ENCODE results near the gene RWDD3. TPM values are rescaled to one million over a fixed set of nuclear protein-coding genes. Genes with fewer than 3 reads are reported as not detected.

Gene RWDD3
- total and polyA plus RNA-seq, 2 of the 4 experiments (the other 2 are of a cell fraction), result 10.4 to 13.6 TPM

DNA sequence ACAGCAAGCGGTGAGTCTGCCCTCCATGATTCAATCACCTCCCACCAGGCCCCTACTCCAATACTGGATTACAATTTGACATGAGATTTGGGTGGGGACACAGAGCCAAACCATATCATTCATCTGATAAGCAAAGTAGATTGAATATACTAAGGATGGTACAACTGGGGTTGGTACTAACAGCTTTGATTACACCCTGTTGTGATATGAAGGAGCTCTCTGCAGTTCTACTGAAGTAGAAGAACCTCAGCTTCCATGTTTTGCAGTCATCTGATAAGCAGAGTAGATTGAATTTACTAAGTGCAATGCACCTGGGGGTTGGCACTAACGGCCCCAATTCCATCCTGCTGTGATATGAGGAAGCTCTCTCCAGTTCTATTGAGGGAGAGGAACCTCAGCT is 31.1 kb downstream of the RWDD3 start:
- dilution Hi-C loops (cut with HindIII; ENCODE audit: low sequenced_read_pairs, unreplicated experiment), result no loop called here
- no peaks in the 10 kb centered on the region for H3K4me1 ChIP-seq (ENCODE audit: control insufficient read depth, insufficient read depth, low read length)

More for the DNA sequence above, 31.1 kb downstream of the RWDD3 start:
- H3K27me3 ChIP-seq (ENCODE audit: control insufficient read depth, insufficient read depth, low read length), result no peaks in the 10 kb centered on the region; the same call in 1 of the 2 replicates
- H3K4me2 ChIP-seq (ENCODE audit: low read depth, low read length), result no peak overlapping the region
- no peak overlapping the region for H3K56ac ChIP-seq (ENCODE audit: extremely low read depth, insufficient read depth, low read length)
- intact Hi-C loops (cut with micrococcal nuclease) (no loop called here), in situ Hi-C loops (cut with MboI; ENCODE audit: low sequenced_read_pairs) (no loop called here)
- H3K9ac ChIP-seq (ENCODE audit: low read depth, low read length), result no peak overlapping the region
- H2BK5ac ChIP-seq (ENCODE audit: low read depth, low read length, poor library complexity, severe bottlenecking), result no peak overlapping the region
- H3K27ac ChIP-seq (ENCODE audit: insufficient read depth, low read length), result no peak overlapping the region
- H3K79me1 ChIP-seq (ENCODE audit: low read depth in 1 of 2, low read length in 2 of 2), result no peaks in the 10 kb centered on the region
- ATAC-seq (ENCODE audit: low read depth), result no peak
- no peak overlapping the region for H2AK9ac ChIP-seq (replicated peaks; ENCODE audit: low read depth, low read length, poor library complexity)
- POLR2A ChIA-PET (ENCODE audit: unreplicated experiment), result no interaction called here
- H3K9me3 ChIP-seq (ENCODE audit: control insufficient read depth, insufficient read depth, low read length), result no peaks in the 10 kb centered on the region
- H2BK15ac ChIP-seq (ENCODE audit: low read depth, low read length), result no peak overlapping the region
- H4K20me1 ChIP-seq (ENCODE audit: insufficient read depth, low read length), result no peaks in the 10 kb centered on the region
- H3K36me3 ChIP-seq (ENCODE audit: control insufficient read depth, insufficient read depth, low read length), result no peaks in the 10 kb centered on the region
- no peak overlapping the region for H4K8ac ChIP-seq (ENCODE audit: low read depth in 2 of 2, low read length in 2 of 2)
- H3K23ac ChIP-seq (ENCODE audit: low read depth, low read length), result no peak overlapping the region
- H2AK5ac ChIP-seq (ENCODE audit: low read depth, low read length), result no peak overlapping the region
- H2AFZ ChIP-seq (replicated peaks; ENCODE audit: low read length, poor library complexity), result no peak overlapping the region
- no peak for TF ChIP-seq MAFK (IDR thresholded peaks at IDR 0.05; ENCODE audit: low read depth, low read length)
- TF ChIP-seq CEBPB (IDR thresholded peaks at IDR 0.05; ENCODE audit: low read depth, low read length), result no peak
- no peak for TF ChIP-seq POLR2A (IDR thresholded peaks at IDR 0.05; ENCODE audit: low read depth, low read length)
- no peak for TF ChIP-seq RAD21 (IDR thresholded peaks at IDR 0.05; ENCODE audit: low read length)
- no peak for TF ChIP-seq BHLHE40 (IDR thresholded peaks at IDR 0.05; ENCODE audit: low read depth, low read length)
- TF ChIP-seq MAZ (IDR thresholded peaks at IDR 0.05; ENCODE audit: borderline replicate concordance, low read depth, low read length), result no peak
- no peak for TF ChIP-seq NFE2L2 (IDR thresholded peaks at IDR 0.05; ENCODE audit: low read depth, low read length)
- no peak for TF ChIP-seq CHD1 (IDR thresholded peaks at IDR 0.05; ENCODE audit: low read depth, low read length)
- TF ChIP-seq MXI1 (IDR thresholded peaks at IDR 0.05; ENCODE audit: borderline replicate concordance, low read depth, low read length), result no peak
- TF ChIP-seq, protein P1, sequence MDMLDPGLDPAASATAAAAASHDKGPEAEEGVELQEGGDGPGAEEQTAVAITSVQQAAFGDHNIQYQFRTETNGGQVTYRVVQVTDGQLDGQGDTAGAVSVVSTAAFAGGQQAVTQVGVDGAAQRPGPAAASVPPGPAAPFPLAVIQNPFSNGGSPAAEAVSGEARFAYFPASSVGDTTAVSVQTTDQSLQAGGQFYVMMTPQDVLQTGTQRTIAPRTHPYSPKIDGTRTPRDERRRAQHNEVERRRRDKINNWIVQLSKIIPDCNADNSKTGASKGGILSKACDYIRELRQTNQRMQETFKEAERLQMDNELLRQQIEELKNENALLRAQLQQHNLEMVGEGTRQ (IDR thresholded peaks at IDR 0.05; ENCODE audit: low read depth, low read length), result no peak
- no peak for TF ChIP-seq FOS (IDR thresholded peaks at IDR 0.05; ENCODE audit: low read depth, low read length)
- no peak for TF ChIP-seq RFX5 (IDR thresholded peaks at IDR 0.05; ENCODE audit: low read depth, low read length)
- TF ChIP-seq, protein P2, sequence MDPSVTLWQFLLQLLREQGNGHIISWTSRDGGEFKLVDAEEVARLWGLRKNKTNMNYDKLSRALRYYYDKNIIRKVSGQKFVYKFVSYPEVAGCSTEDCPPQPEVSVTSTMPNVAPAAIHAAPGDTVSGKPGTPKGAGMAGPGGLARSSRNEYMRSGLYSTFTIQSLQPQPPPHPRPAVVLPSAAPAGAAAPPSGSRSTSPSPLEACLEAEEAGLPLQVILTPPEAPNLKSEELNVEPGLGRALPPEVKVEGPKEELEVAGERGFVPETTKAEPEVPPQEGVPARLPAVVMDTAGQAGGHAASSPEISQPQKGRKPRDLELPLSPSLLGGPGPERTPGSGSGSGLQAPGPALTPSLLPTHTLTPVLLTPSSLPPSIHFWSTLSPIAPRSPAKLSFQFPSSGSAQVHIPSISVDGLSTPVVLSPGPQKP (IDR thresholded peaks at IDR 0.05; ENCODE audit: borderline replicate concordance, low read depth, low read length), result no peak
- CTCF ChIA-PET, result no interaction called here
- H2BK120ac ChIP-seq (ENCODE audit: low read depth, low read length), result no peak overlapping the region
- no peak overlapping the region for H3K4me3 ChIP-seq (ENCODE audit: insufficient read depth, low read depth, low read length)
- H3K9me1 ChIP-seq (ENCODE audit: insufficient read depth, low read length), result no peaks in the 10 kb centered on the region
- no TSS peak for BruUV-seq (replicated peaks)
- no peak for DNase-seq
- no peak overlapping the region for H3K18ac ChIP-seq (ENCODE audit: low read depth, low read length)
- H4K5ac ChIP-seq (ENCODE audit: low read depth, low read length), result no peak overlapping the region
- no peak overlapping the region for H3K14ac ChIP-seq (replicated peaks; ENCODE audit: low read depth, low read length)
- WGBS, 2 experiments (ENCODE audit: extremely low coverage in 2 of 2, insufficient read length in 1 of 2), result no CpG with 5 or more reads among the region's 2 CpGs
- no peak overlapping the region for H4K91ac ChIP-seq (ENCODE audit: insufficient read depth, low read depth, low read length)
- no peak overlapping the region for H2BK20ac ChIP-seq (ENCODE audit: low read depth, low read length)
- H3K4ac ChIP-seq (ENCODE audit: low read depth, low read length), result no peak overlapping the region
